Thyroid gland (tissue), 4 donors: ENCODE data around the gene BLNK. TPM values are rescaled to one million over a fixed set of nuclear protein-coding genes. Genes with fewer than 3 reads are reported as not detected.

Experiments used
- DNase-seq, 2 donors: peaks; one replicate each; pipeline ENCODE4 v3.0.0-alpha.2; 2019
- H3K27ac ChIP-seq, 3 donors: fragments of 200-600 bp; sonication (generic); 1 replicate in 2 of 3; 2 replicates in 1 of 3; pipeline ENCODE4 v1.5.1; 2016 to 2019; ENCODE audit warnings: mild to moderate bottlenecking in 1 of 3, moderate library complexity in 1 of 3
- H3K27me3 ChIP-seq: fragments of 200-600 bp; sonication (generic); one replicate; pipeline ENCODE4 v1.5.1; 2019
- H3K36me3 ChIP-seq, 2 donors: fragments of 200-600 bp; sonication (generic); one replicate each; pipeline ENCODE4 v1.5.1; 2016 to 2019
- H3K4me1 ChIP-seq, 2 donors: fragments of 200-600 bp; sonication (generic); one replicate each; pipeline ENCODE4 v1.5.1; 2017 to 2019
- H3K4me3 ChIP-seq, 3 donors: fragments of 200-600 bp; sonication (generic); replicated peaks in 1 of 3; 1 replicate in 2 of 3; 2 replicates in 1 of 3; pipeline ENCODE4 v1.5.1; 2016; ENCODE audit warnings: mild to moderate bottlenecking in 1 of 3
- H3K9me3 ChIP-seq: fragments of 200-600 bp; sonication (generic); one replicate; pipeline ENCODE4 v1.5.1; 2017
- POLR2A ChIP-seq, 2 donors: fragments of 450-650 bp; IDR thresholded peaks; one replicate each; pipeline ENCODE4 v1.6.1; 2017; ENCODE audit warnings: antibody characterized with exemption in 2 of 2, mild to moderate bottlenecking in 2 of 2, moderate library complexity in 1 of 2
- WGBS, 2 donors: methylation state at CpG; one replicate each; pipeline ENCODE4 v1.1.5; 2017; 5-methylcytosine and 5-hydroxymethylcytosine counted together
- intact Hi-C: fragments of 100-400 bp; cut with DNase I; formaldehyde crosslinking; loops from one replicate; pipeline ENCODE4 v1.15.1; 2023
- total RNA-seq, 4 donors: library from RNA; depleted of rRNA; stranded (reverse); fragments of >200 nt; gene quantifications; one replicate each; pipeline ENCODE4 v1.2.3, GENCODE V29; 2016
- TF ChIP-seq, protein P1 (sequence below), 6 experiments: fragments of 200-600 bp in 3 of 6; fragments of 450-650 bp in 3 of 6; sonication (generic) in 3 of 6; IDR thresholded peaks; one replicate each; pipeline ENCODE4 v1.5.1; 2016 to 2019; ENCODE audit warnings: antibody characterized with exemption in 6 of 6, mild to moderate bottlenecking in 2 of 6, inconsistent platforms in 1 of 6, moderate library complexity in 1 of 6

The BLNK gene
- total RNA-seq, 4 donors from 2014 or later, result 5.8 to 36.9 (median 25.7) TPM

DNA sequence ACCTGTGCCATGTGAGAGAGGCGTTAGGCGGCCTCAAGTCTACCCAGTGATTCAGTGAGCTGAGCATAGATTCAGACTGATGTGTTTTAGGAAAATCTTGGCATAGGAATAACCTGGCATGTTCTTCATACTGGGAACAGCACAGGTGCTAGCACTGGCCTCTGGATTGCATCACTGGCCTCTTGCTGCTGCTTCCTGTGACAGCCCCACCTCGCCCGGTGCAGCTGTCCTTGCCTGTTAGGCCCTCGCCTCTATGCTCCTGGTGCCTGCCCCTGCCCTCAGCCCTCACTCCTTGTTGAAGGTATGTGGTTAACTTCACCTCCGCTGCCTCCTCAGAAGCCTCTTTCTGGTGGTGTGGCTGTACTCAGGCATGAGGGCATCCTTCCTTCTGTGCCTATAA, 46.2 kb downstream of the BLNK start:
- no peaks in the 10 kb centered on the region for H3K4me1 ChIP-seq
- TF ChIP-seq, protein P1, sequence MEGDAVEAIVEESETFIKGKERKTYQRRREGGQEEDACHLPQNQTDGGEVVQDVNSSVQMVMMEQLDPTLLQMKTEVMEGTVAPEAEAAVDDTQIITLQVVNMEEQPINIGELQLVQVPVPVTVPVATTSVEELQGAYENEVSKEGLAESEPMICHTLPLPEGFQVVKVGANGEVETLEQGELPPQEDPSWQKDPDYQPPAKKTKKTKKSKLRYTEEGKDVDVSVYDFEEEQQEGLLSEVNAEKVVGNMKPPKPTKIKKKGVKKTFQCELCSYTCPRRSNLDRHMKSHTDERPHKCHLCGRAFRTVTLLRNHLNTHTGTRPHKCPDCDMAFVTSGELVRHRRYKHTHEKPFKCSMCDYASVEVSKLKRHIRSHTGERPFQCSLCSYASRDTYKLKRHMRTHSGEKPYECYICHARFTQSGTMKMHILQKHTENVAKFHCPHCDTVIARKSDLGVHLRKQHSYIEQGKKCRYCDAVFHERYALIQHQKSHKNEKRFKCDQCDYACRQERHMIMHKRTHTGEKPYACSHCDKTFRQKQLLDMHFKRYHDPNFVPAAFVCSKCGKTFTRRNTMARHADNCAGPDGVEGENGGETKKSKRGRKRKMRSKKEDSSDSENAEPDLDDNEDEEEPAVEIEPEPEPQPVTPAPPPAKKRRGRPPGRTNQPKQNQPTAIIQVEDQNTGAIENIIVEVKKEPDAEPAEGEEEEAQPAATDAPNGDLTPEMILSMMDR (IDR thresholded peaks at IDR 0.05), result no peak
- no peak for TF ChIP-seq POLR2A (IDR thresholded peaks at IDR 0.05)
- H3K27me3 ChIP-seq, result no peaks in the 10 kb centered on the region
- no peak for DNase-seq
- 85 to 97% methylated on average over 6 of the region's 6 CpGs for WGBS, 2 donors
- intact Hi-C loops, result no loop called here
- no peak overlapping the region for H3K27ac ChIP-seq
- no peaks in the 10 kb centered on the region for H3K36me3 ChIP-seq
- H3K4me3 ChIP-seq, result no peak overlapping the region
- no peaks in the 10 kb centered on the region for H3K9me3 ChIP-seq

DNA sequence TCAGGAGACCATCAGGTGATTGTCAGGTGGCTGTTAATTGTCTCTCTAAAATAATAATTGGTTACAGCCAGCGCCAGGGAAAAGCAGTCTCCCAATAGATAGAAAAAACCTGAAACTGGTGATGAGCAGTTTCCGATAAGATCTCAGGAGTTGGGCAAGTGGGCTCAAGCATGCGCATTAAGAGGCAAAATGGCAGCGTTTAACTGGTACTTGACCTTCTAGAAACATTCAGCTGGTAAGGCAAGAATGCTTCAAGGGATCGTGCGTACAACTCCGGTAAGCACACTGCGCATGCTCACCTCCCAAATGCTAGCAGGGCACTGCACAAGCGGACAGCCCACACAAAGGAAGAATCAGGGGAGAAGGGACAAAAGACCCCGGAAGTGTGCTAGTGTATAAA, 48.5 kb downstream of the BLNK start:
- no peaks in the 10 kb centered on the region for H3K4me1 ChIP-seq
- 51 to 79% methylated on average over 10 of the region's 10 CpGs for WGBS, 2 donors
- H3K36me3 ChIP-seq, result no peaks in the 10 kb centered on the region
- H3K27me3 ChIP-seq, result no peaks in the 10 kb centered on the region
- DNase-seq, result peak in 1 of 2 donors; percentile 57
- no peak for TF ChIP-seq POLR2A (IDR thresholded peaks at IDR 0.05)
- TF ChIP-seq, protein P1 (IDR thresholded peaks at IDR 0.05), result no peak
- H3K27ac ChIP-seq, result no peak overlapping the region
- no peaks in the 10 kb centered on the region for H3K9me3 ChIP-seq
- intact Hi-C loops, result no loop called here
- no peak overlapping the region for H3K4me3 ChIP-seq

- Histone ChIP-seq H3K9me3 (no peaks in the 10 kb centered on the region), H3K27ac (no peak overlapping the region), H3K4me3 (no peak overlapping the region), H3K27me3 (no peaks in the 10 kb centered on the region), H3K4me1 (no peaks in the 10 kb centered on the region), H3K36me3 (no peaks in the 10 kb centered on the region)
- DNase-seq, result no peak
- no peak for TF ChIP-seq POLR2A (IDR thresholded peaks at IDR 0.05)
- TF ChIP-seq, protein P1 (IDR thresholded peaks at IDR 0.05), result no peak
- intact Hi-C loops, result no loop called here
- WGBS, 2 donors, result 43 to 89% methylated on average over 3 of the region's 3 CpGs
Observed at GRCh38 chr10:96222441-96222840, 48.9 kb downstream of the BLNK start.

GRCh38 chr10:96218826-96219225, 52.5 kb downstream of the BLNK start:
- no peaks in the 10 kb centered on the region for H3K27me3 ChIP-seq
- no peak overlapping the region for H3K4me3 ChIP-seq
- WGBS, 2 donors, result 72 to 74% methylated on average over 5 of the region's 5 CpGs
- DNase-seq, result no peak
- H3K27ac ChIP-seq, result no peak overlapping the region
- peaks cover 0 to 6% of the 10 kb centered on the region in 2 donors for H3K36me3 ChIP-seq
- intact Hi-C loops, result no loop called here
- TF ChIP-seq, protein P1 (IDR thresholded peaks at IDR 0.05), result no peak
- TF ChIP-seq POLR2A (IDR thresholded peaks at IDR 0.05), result no peak
- H3K9me3 ChIP-seq, result no peaks in the 10 kb centered on the region
- H3K4me1 ChIP-seq, result no peaks in the 10 kb centered on the region

GRCh38 chr10:96217711-96218110, 53.7 kb downstream of the BLNK start:
- Histone ChIP-seq H3K27me3 (no peaks in the 10 kb centered on the region), H3K27ac (no peak overlapping the region), H3K4me1 (no peaks in the 10 kb centered on the region), H3K36me3 (peaks cover 0 to 6% of the 10 kb centered on the region in 2 donors), H3K4me3 (no peak overlapping the region), H3K9me3 (no peaks in the 10 kb centered on the region)
- TF ChIP-seq, protein P1 (IDR thresholded peaks at IDR 0.05), result no peak
- no peak for TF ChIP-seq POLR2A (IDR thresholded peaks at IDR 0.05)
- DNase-seq, result no peak
- intact Hi-C loops, result no loop called here
- WGBS, 2 donors, result 89 to 93% methylated on average over 4 of the region's 4 CpGs
